Karpas-422 (cell line): Measurements from ENCODE around the gene POU5F1. TPM values are rescaled to one million over a fixed set of nuclear protein-coding genes. Genes with fewer than 3 reads are reported as not detected.
"Not testable (repeated sequence)": the region's sequence is repeated elsewhere in the genome, so short reads cannot be mapped to it uniquely, and the experiment has no call there.

Experiments
- DNase-seq: peaks from one replicate; pipeline ENCODE4 v3.0.0-alpha.2; 2015
- H2AFZ ChIP-seq: fragments of 200-600 bp; sonication (generic); 2 replicates; pipeline ENCODE4 v1.6.1; 2014; ENCODE audit warnings: antibody characterized with exemption, low read length, mixed read lengths
- H3K27ac ChIP-seq: fragments of 200-600 bp; sonication (generic); 2 replicates; pipeline ENCODE4 v1.5.1; 2014; ENCODE audit warnings: mild to moderate bottlenecking, low read length, moderate library complexity
- H3K27me3 ChIP-seq: fragments of 200-600 bp; sonication (generic); 2 replicates; pipeline ENCODE4 v1.6.1; 2014; ENCODE audit warnings: low read length, mixed read lengths
- H3K36me3 ChIP-seq: fragments of 200-600 bp; sonication (generic); 2 replicates; pipeline ENCODE4 v1.6.1; 2014; ENCODE audit warnings: low read length, mixed read lengths; ENCODE audit not compliant: insufficient read depth
- H3K4me1 ChIP-seq: fragments of 200-600 bp; sonication (generic); 2 replicates; pipeline ENCODE4 v1.6.1; 2014; ENCODE audit warnings: mild to moderate bottlenecking, low read length, mixed read lengths
- H3K4me2 ChIP-seq: fragments of 200-600 bp; sonication (generic); 2 replicates; pipeline ENCODE4 v1.6.1; 2014; ENCODE audit warnings: low read length, low read depth, mild to moderate bottlenecking; ENCODE audit not compliant: poor library complexity, severe bottlenecking
- H3K4me3 ChIP-seq: fragments of 200-600 bp; sonication (generic); 2 replicates; pipeline ENCODE4 v1.5.1; 2014; ENCODE audit warnings: mild to moderate bottlenecking, antibody characterized with exemption, low read length, mixed read lengths
- H3K79me2 ChIP-seq: fragments of 200-600 bp; sonication (generic); 2 replicates; pipeline ENCODE4 v1.6.1; 2014; ENCODE audit warnings: mild to moderate bottlenecking, low read length, mixed read lengths
- H3K9ac ChIP-seq: fragments of 200-600 bp; sonication (generic); 2 replicates; pipeline ENCODE4 v1.6.0; 2014; ENCODE audit warnings: low read length
- H3K9me2 ChIP-seq: fragments of 200-600 bp; sonication (generic), shearing (Covaris generic); replicated peaks from 2 replicates; pipeline ENCODE4 v1.6.0; 2014; ENCODE audit warnings: mild to moderate bottlenecking, low read length, moderate library complexity; ENCODE audit not compliant: insufficient read depth
- H3K9me3 ChIP-seq: fragments of 300-700, 200-600 bp; sonication (generic); 2 replicates; pipeline ENCODE4 v1.6.1; 2014; ENCODE audit warnings: low read length, mixed read lengths
- H4K20me1 ChIP-seq: fragments of 200-600 bp; sonication (generic); 2 replicates; pipeline ENCODE4 v1.6.1; 2014; ENCODE audit warnings: mild to moderate bottlenecking, antibody characterized with exemption, low read length, low read depth; ENCODE audit not compliant: insufficient read depth
- total RNA-seq: library from RNA; depleted of rRNA; stranded (reverse); fragments of >200 nt; shearing (Covaris generic); gene quantifications from 2 replicates; pipeline ENCODE4 v1.2.3, GENCODE V29; 2014; ENCODE audit warnings: low replicate concordance

The POU5F1 gene
- total RNA-seq, 1 experiment from 2014 or later: not detected

GRCh38 chr6:31173406-31173805 is 2.9 kb upstream of the POU5F1 start:
- no peaks in the 10 kb centered on the region for H3K4me1 ChIP-seq
- no peaks in the 10 kb centered on the region for H3K27me3 ChIP-seq
- no peaks in the 10 kb centered on the region for H3K9me3 ChIP-seq
- no peak overlapping the region for H3K27ac ChIP-seq
- H3K79me2 ChIP-seq: no peaks in the 10 kb centered on the region
- H2AFZ ChIP-seq: no peak overlapping the region
- no peak overlapping the region for H3K4me3 ChIP-seq
- no peaks in the 10 kb centered on the region for H3K9me2 ChIP-seq
- no peak overlapping the region for H3K9ac ChIP-seq
- no peaks in the 10 kb centered on the region for H4K20me1 ChIP-seq
- no peaks in the 10 kb centered on the region for H3K36me3 ChIP-seq
- no peak overlapping the region for H3K4me2 ChIP-seq
- DNase-seq: no peak

- Histone ChIP-seq H3K79me2 (no peaks in the 10 kb centered on the region), H3K36me3 (no peaks in the 10 kb centered on the region), H3K9me3 (no peaks in the 10 kb centered on the region), H2AFZ (no peak overlapping the region), H3K9ac (no peak overlapping the region), H4K20me1 (no peaks in the 10 kb centered on the region), H3K4me3 (no peak overlapping the region), H3K4me1 (no peaks in the 10 kb centered on the region), H3K27me3 (no peaks in the 10 kb centered on the region), H3K9me2 (no peaks in the 10 kb centered on the region), H3K27ac (no peak overlapping the region), H3K4me2 (no peak overlapping the region)
- no peak for DNase-seq
Observed at GRCh38 chr6:31172973-31173384, 2.5 kb upstream of the POU5F1 start.

- no peaks in the 10 kb centered on the region for H3K9me2 ChIP-seq
- no peak overlapping the region for H3K9ac ChIP-seq
- H3K27ac ChIP-seq: no peak overlapping the region
- no peak overlapping the region for H3K4me2 ChIP-seq
- no peaks in the 10 kb centered on the region for H3K4me1 ChIP-seq
- no peak overlapping the region for H2AFZ ChIP-seq
- no peak overlapping the region for H3K4me3 ChIP-seq
- no peaks in the 10 kb centered on the region for H3K27me3 ChIP-seq
- H3K9me3 ChIP-seq: no peaks in the 10 kb centered on the region
- no peaks in the 10 kb centered on the region for H3K36me3 ChIP-seq
- H3K79me2 ChIP-seq: no peaks in the 10 kb centered on the region
- no peaks in the 10 kb centered on the region for H4K20me1 ChIP-seq
- no peak for DNase-seq
Observed at GRCh38 chr6:31171931-31172905, 1.7 kb upstream of the POU5F1 start.

- H3K9me3 ChIP-seq: no peaks in the 10 kb centered on the region
- no peaks in the 10 kb centered on the region for H4K20me1 ChIP-seq
- no peaks in the 10 kb centered on the region for H3K4me1 ChIP-seq
Observed at GRCh38 chr6:31170987-31171671, 647 bp upstream of the POU5F1 start.

DNA sequence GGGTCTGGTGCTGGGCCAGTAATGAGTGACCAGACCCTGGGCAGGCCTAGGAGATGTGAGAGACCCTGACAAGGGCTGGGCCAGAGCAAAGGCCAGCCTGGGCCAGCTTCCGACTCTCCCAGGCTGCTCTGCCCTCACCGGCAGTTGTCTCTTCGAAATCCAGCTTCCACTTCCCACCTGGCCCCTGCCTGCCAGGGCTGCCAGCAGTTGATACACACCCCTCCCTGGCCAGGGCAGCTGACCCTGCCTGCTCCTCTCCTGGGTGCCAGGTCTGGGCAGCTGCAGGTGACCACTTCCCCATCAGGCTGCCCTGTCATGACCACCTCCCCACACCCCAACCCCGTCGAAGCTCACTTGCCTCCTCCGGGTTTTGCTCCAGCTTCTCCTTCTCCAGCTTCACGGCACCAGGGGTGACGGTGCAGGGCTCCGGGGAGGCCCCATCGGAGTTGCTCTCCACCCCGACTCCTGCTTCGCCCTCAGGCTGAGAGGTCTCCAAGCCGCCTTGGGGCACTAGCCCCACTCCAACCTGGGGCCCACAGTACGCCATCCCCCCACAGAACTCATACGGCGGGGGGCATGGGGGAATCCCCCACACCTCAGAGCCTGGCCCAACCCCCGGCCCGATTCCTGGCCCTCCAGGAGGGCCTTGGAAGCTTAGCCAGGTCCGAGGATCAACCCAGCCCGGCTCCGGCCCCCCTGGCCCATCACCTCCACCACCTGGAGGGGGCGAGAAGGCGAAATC is 453 bp downstream of the POU5F1 start:
- not testable (repeated sequence) for H3K27ac ChIP-seq, H3K27me3 ChIP-seq, H3K4me2 ChIP-seq, H3K9me3 ChIP-seq, H2AFZ ChIP-seq, H3K36me3 ChIP-seq, H3K79me2 ChIP-seq, H3K4me3 ChIP-seq, H3K9me2 ChIP-seq, H4K20me1 ChIP-seq, DNase-seq, H3K9ac ChIP-seq, H3K4me1 ChIP-seq

More at GRCh38 chr6:31170987-31171671, 647 bp upstream of the POU5F1 start:
- no peaks in the 10 kb centered on the region for H3K36me3 ChIP-seq
- no peak overlapping the region for H3K9ac ChIP-seq
- H3K4me2 ChIP-seq: no peak overlapping the region
- H3K4me3 ChIP-seq: no peak overlapping the region
- no peaks in the 10 kb centered on the region for H3K9me2 ChIP-seq
- H2AFZ ChIP-seq: no peak overlapping the region
- H3K27me3 ChIP-seq: no peaks in the 10 kb centered on the region
- H3K79me2 ChIP-seq: no peaks in the 10 kb centered on the region
- no peak overlapping the region for H3K27ac ChIP-seq
- no peak for DNase-seq

DNA sequence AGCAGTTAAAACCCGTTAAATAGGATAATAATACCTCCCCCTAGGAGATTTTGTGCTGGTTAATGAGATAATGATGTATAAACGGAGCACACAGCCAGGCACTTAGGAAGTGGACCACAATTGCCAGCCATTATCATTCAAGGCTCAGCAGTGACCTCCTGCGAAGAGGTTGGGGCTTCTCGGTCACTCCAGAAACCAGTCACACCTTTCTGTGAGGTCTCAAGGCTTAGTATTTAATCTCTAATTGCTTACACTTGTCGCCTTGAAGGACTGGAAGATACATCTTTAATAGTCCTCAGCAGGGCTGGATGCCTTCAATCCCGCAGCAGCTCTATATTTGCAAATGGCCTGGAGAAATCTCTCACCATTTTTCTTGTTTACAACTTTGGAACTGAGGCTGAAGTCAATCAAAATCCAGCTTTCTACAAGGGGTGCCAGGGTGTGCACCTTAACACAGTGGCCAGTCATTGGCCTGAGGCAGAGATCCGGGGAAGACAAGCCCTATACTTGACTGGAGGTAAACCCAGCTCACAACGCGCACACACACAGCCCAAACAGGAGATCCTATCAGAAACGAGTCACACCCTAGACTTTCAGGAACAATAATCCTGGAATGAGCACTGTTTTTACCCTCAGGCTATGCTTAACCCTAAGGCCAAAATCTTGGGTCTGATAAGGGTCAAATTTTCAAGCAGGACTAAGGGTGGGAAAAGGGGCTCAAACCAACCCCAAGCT is 1.2 kb downstream of the POU5F1 start:
- H3K9ac ChIP-seq: no peak overlapping the region
- no peak overlapping the region for H2AFZ ChIP-seq
- H3K4me3 ChIP-seq: no peak overlapping the region
- H3K27me3 ChIP-seq: no peaks in the 10 kb centered on the region
- no peaks in the 10 kb centered on the region for H3K9me3 ChIP-seq
- no peak overlapping the region for H3K27ac ChIP-seq
- H3K4me2 ChIP-seq: no peak overlapping the region
- H3K9me2 ChIP-seq: no peaks in the 10 kb centered on the region
- no peaks in the 10 kb centered on the region for H3K36me3 ChIP-seq
- DNase-seq: no peak
- H4K20me1 ChIP-seq: no peaks in the 10 kb centered on the region
- no peaks in the 10 kb centered on the region for H3K79me2 ChIP-seq
- peaks cover 12% of the 10 kb centered on the region for H3K4me1 ChIP-seq

DNA sequence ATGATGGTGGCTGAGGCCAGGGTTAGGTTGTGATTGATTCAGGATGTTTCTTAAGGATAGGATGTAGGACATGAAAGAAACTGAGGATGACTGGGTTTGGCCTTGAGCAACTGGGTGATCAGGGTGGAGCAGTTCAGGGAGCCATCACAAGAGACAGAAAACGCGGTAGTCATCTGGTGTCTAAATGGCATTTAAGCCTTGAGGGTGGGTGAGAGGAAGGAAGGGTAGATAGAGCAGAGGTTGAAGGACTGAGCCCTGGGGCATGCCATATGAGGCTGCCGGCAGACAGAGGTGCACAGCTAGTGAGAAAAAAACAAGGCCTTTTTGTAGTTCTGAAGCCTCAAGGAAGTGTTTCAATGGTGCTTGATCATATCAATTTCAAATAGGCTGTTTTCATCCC is 1.9 kb downstream of the POU5F1 start:
- H3K4me2 ChIP-seq: no peak overlapping the region
- H3K9me2 ChIP-seq: no peaks in the 10 kb centered on the region
- DNase-seq: no peak

More for the DNA sequence above, 1.9 kb downstream of the POU5F1 start:
- H3K27ac ChIP-seq: no peak overlapping the region
- peaks cover 18% of the 10 kb centered on the region for H3K4me1 ChIP-seq
- peaks cover under 1% of the 10 kb centered on the region; the same call in 1 of the 2 replicates for H4K20me1 ChIP-seq
- no peak overlapping the region for H2AFZ ChIP-seq
- no peaks in the 10 kb centered on the region for H3K36me3 ChIP-seq
- H3K9me3 ChIP-seq: no peaks in the 10 kb centered on the region
- no peaks in the 10 kb centered on the region for H3K79me2 ChIP-seq
- no peak overlapping the region for H3K4me3 ChIP-seq
- H3K9ac ChIP-seq: no peak overlapping the region
- H3K27me3 ChIP-seq: no peaks in the 10 kb centered on the region
